ENCODE results near the gene VMP1.

Gene VMP1

GRCh38 chr17:59723041-59723440 is 15.6 kb downstream of the VMP1 start:
- H3K4me1 ChIP-seq (ENCODE audit: insufficient read depth, low read length): no peaks in the 10 kb centered on the region
- H3K9me3 ChIP-seq (ENCODE audit: insufficient read depth, low read length, severe bottlenecking): no peaks in the 10 kb centered on the region
- no peak overlapping the region for H3K4me3 ChIP-seq (ENCODE audit: low read depth in 1 of 2, low read length in 2 of 2)
- no peak overlapping the region for H3K4me2 ChIP-seq (ENCODE audit: insufficient read depth, low read length)
- no peaks in the 10 kb centered on the region for H3K36me3 ChIP-seq (ENCODE audit: insufficient read depth, low read length)
- H3K79me2 ChIP-seq (ENCODE audit: insufficient read depth, low read length): peaks cover 84% of the 10 kb centered on the region
- no peaks in the 10 kb centered on the region for H3K27me3 ChIP-seq (ENCODE audit: insufficient read depth, low read length, poor library complexity)
- peaks cover 9% of the 10 kb centered on the region; the same call in 1 of the 2 replicates for H4K20me1 ChIP-seq (ENCODE audit: insufficient read depth, low read length)
- DNase-seq: no peak
- TF ChIP-seq CTCF (IDR thresholded peaks at IDR 0.05; ENCODE audit: borderline replicate concordance, extremely low read depth, low read length, poor library complexity, severe bottlenecking) (no peak), EZH2 (IDR thresholded peaks at IDR 0.05; ENCODE audit: borderline replicate concordance, low read depth, low read length, severe bottlenecking) (no peak)
- H2AFZ ChIP-seq (ENCODE audit: low read depth, low read length): no peak overlapping the region
- no peak overlapping the region for H3K9ac ChIP-seq (ENCODE audit: low read depth, low read length)
- no peak overlapping the region for H3K27ac ChIP-seq (ENCODE audit: low read length)
- no peak for ATAC-seq (ENCODE audit: insufficient read depth, low read depth)

- Histone ChIP-seq H3K36me3 (ENCODE audit: insufficient read depth, low read length) (no peaks in the 10 kb centered on the region), H4K20me1 (ENCODE audit: insufficient read depth, low read length) (peaks cover 9% of the 10 kb centered on the region; the same call in 1 of the 2 replicates), H3K79me2 (ENCODE audit: insufficient read depth, low read length) (peaks cover 85% of the 10 kb centered on the region), H2AFZ (ENCODE audit: low read depth, low read length) (no peak overlapping the region), H3K9ac (ENCODE audit: low read depth, low read length) (no peak overlapping the region), H3K4me2 (ENCODE audit: insufficient read depth, low read length) (no peak overlapping the region), H3K27me3 (ENCODE audit: insufficient read depth, low read length, poor library complexity) (no peaks in the 10 kb centered on the region), H3K4me1 (ENCODE audit: insufficient read depth, low read length) (no peaks in the 10 kb centered on the region), H3K9me3 (ENCODE audit: insufficient read depth, low read length, severe bottlenecking) (no peaks in the 10 kb centered on the region), H3K27ac (ENCODE audit: low read length) (no peak overlapping the region), H3K4me3 (ENCODE audit: low read depth in 1 of 2, low read length in 2 of 2) (no peak overlapping the region)
- no peak for TF ChIP-seq EZH2 (IDR thresholded peaks at IDR 0.05; ENCODE audit: borderline replicate concordance, low read depth, low read length, severe bottlenecking)
- TF ChIP-seq CTCF (IDR thresholded peaks at IDR 0.05; ENCODE audit: borderline replicate concordance, extremely low read depth, low read length, poor library complexity, severe bottlenecking): no peak
- no peak for DNase-seq
- ATAC-seq (ENCODE audit: insufficient read depth, low read depth): no peak
Measured at GRCh38 chr17:59723607-59724006, 16.2 kb downstream of the VMP1 start.

- H4K20me1 ChIP-seq (ENCODE audit: insufficient read depth, low read length): peaks cover 6% of the 10 kb centered on the region; the same call in 1 of the 2 replicates
- H3K36me3 ChIP-seq (ENCODE audit: insufficient read depth, low read length): no peaks in the 10 kb centered on the region
- H3K27me3 ChIP-seq (ENCODE audit: insufficient read depth, low read length, poor library complexity): no peaks in the 10 kb centered on the region
- H3K4me2 ChIP-seq (ENCODE audit: insufficient read depth, low read length): no peak overlapping the region
- no peak for TF ChIP-seq EZH2 (IDR thresholded peaks at IDR 0.05; ENCODE audit: borderline replicate concordance, low read depth, low read length, severe bottlenecking)
- TF ChIP-seq CTCF (IDR thresholded peaks at IDR 0.05; ENCODE audit: borderline replicate concordance, extremely low read depth, low read length, poor library complexity, severe bottlenecking): no peak
- no peak overlapping the region for H2AFZ ChIP-seq (ENCODE audit: low read depth, low read length)
- H3K27ac ChIP-seq (ENCODE audit: low read length): no peak overlapping the region
- no peak overlapping the region for H3K4me3 ChIP-seq (ENCODE audit: low read depth in 1 of 2, low read length in 2 of 2)
- H3K9ac ChIP-seq (ENCODE audit: low read depth, low read length): no peak overlapping the region
- H3K79me2 ChIP-seq (ENCODE audit: insufficient read depth, low read length): peaks cover 73% of the 10 kb centered on the region
- H3K9me3 ChIP-seq (ENCODE audit: insufficient read depth, low read length, severe bottlenecking): no peaks in the 10 kb centered on the region
- ATAC-seq (ENCODE audit: insufficient read depth, low read depth) (no peak), DNase-seq (no peak)
- no peaks in the 10 kb centered on the region for H3K4me1 ChIP-seq (ENCODE audit: insufficient read depth, low read length)
Measured at GRCh38 chr17:59725691-59726090, 18.2 kb downstream of the VMP1 start.
